ENCODE data around the gene AGTR1.
"Not testable (repeated sequence)": the region's sequence is repeated elsewhere in the genome, so short reads cannot be mapped to it uniquely, and the experiment has no call there.

The AGTR1 gene

GRCh38 chr3:148718982-148719862 lies 21.5 kb downstream of the AGTR1 start:
- DNase-seq, result no peak

GRCh38 chr3:148720873-148721272 lies 23.2 kb downstream of the AGTR1 start:
- DNase-seq, result no peak

- no peak for DNase-seq
Observed at GRCh38 chr3:148723631-148724030, 25.9 kb downstream of the AGTR1 start.

- no peak for DNase-seq
Observed at GRCh38 chr3:148727231-148727630, 29.5 kb downstream of the AGTR1 start.

- no peak for DNase-seq
Observed at GRCh38 chr3:148728753-148729152, 31.1 kb downstream of the AGTR1 start.

- DNase-seq, result no peak
Observed at GRCh38 chr3:148729476-148730055, 31.9 kb downstream of the AGTR1 start.

- no peak for DNase-seq
Observed at GRCh38 chr3:148730676-148731075, 33.0 kb downstream of the AGTR1 start.

GRCh38 chr3:148735597-148735996 lies 37.9 kb downstream of the AGTR1 start:
- no peak for DNase-seq

GRCh38 chr3:148736086-148736485 lies 38.4 kb downstream of the AGTR1 start:
- no peak for DNase-seq

GRCh38 chr3:148737104-148737530 lies 39.4 kb downstream of the AGTR1 start:
- DNase-seq, result no peak

- no peak for DNase-seq
Observed at GRCh38 chr3:148739720-148740119, 42.0 kb downstream of the AGTR1 start.

- DNase-seq, result no peak
Observed at GRCh38 chr3:148740291-148740690, 42.6 kb downstream of the AGTR1 start.

- DNase-seq, result no peak
Observed at GRCh38 chr3:148741219-148741618, 43.5 kb downstream of the AGTR1 start.

- DNase-seq, result no peak
Observed at GRCh38 chr3:148742118-148742517, 44.4 kb downstream of the AGTR1 start.

GRCh38 chr3:148746053-148746452 lies 48.4 kb downstream of the AGTR1 start:
- no peak for DNase-seq

GRCh38 chr3:148748283-148748682 lies 50.6 kb downstream of the AGTR1 start:
- no peak for DNase-seq

- no peak for DNase-seq
Observed at GRCh38 chr3:148750296-148750695, 52.6 kb downstream of the AGTR1 start.

GRCh38 chr3:148751461-148751860 lies 53.8 kb downstream of the AGTR1 start:
- DNase-seq, result no peak

GRCh38 chr3:148753385-148753784 lies 55.7 kb downstream of the AGTR1 start:
- DNase-seq, result not testable (repeated sequence)

- no peak for DNase-seq
Observed at GRCh38 chr3:148755570-148755969, 57.9 kb downstream of the AGTR1 start.

GRCh38 chr3:148756311-148756710 lies 58.6 kb downstream of the AGTR1 start:
- DNase-seq, result no peak

GRCh38 chr3:148757238-148758215 lies 59.8 kb downstream of the AGTR1 start:
- no peak for DNase-seq

- DNase-seq, result no peak
Observed at GRCh38 chr3:148758303-148758884, 60.7 kb downstream of the AGTR1 start.

Measured in activated CD4-positive, alpha-beta T cell treated with anti-CD3 and anti-CD28 coated beads for 1 hour (primary cell).